HG02852 (cell line): ENCODE measurements around the gene NAPA.

Experiments used
- ATAC-seq: cut with Tn5 transposase; IDR thresholded peaks from one replicate; pipeline ENCODE4 v1.9.1; 2021; ENCODE audit warnings: mild to moderate bottlenecking, moderate library complexity; ENCODE audit not compliant: unreplicated experiment

NAPA gene

DNA sequence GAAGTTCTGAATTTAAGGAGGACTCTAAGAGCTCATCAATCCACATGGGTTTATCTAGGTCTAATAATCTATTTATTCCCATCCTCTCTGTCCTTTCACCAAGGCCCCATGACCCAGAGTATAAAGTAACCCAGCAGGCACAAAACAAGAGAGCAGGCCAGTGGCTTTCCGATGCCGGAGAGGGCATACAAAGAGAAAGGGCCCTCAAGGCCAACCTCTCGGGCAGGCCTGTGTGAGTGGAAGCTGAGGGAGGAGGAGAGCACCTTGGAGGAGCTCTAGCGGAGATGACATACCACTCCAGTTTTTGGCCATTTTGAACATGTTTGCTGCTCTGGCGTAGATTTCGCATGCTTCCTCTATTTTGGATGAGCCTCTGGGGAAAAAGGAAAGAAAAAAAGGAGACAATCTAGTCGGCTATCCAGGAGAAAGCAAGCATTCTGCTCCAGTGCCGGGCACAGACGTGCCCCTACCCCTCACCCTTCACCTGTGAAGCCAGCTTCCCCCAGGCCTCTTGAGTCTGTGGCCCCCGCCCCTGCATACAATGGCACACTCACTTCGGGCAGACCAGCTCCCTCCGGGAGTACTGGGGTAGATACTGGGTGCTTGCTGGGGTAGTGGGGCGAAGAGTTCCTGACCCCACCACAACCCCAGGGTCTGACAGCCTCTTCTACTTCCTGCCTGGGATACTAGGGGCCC is 11.6 kb downstream of the NAPA start:
- ATAC-seq = no peak

DNA sequence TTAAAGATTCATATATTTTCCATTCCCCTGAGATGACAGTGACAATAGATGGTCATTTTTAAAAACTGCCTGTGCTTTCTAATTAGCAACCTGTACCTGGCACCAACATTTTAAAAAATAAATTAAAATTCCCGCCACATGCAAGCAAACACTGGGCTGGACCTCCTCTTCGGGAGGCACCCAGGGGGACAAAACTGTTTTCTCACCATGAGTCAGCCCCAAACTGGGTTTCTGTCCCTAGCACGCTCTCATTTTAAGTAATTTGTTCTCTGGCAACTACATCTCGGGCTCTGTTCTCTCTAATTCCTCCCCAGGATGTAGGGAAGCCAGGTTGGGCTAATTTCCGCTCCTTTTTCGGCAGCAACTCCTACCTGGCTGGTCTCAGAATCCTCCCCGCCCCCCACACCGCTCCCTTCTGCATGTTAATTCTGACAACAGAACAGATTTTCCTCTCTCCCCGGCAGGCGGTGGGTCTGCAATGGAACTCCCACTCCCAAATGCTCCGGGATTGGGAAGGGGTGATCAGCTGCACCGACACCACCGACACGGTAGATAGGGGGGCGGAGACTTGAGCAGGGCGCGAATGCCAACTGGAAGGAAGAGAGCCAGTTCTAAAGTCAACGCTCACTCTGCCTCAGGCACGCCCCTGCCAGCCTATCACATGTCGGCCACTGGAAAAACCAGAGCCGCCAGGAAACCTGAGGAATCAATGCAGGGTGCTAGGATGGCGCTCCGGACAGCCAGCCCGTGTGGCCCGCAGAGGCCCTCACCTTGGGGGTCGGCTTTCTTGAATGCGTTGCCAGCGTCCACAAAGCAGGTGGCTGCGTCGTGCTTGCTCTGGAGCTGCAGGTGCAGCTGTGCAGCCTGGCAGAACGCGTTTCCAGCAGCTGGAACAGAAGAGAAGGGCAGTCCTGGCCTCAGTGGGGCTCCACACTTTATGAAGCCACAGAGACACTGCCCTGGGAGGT is 14.7 kb downstream of the NAPA start:
- no peak for ATAC-seq

DNA sequence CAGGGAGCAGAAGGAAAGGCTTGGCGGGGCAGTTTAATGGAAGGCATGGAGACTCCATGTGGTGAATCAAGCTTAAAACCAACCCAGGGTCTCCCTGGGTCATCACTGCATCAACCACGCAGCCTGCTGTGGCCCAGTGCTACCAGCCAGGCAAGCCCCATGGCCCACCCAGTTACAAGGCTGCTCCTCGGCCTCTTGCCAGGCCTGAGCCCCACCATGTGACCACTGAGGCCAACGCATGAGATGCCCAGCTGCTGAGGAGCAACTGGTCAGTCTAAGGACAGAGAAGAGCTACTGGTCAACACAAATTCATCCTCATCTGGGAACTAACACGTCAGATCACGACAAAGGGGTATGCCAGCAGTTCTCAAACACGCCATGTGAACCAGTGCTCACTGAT is 15.5 kb downstream of the NAPA start:
- ATAC-seq = no peak

DNA sequence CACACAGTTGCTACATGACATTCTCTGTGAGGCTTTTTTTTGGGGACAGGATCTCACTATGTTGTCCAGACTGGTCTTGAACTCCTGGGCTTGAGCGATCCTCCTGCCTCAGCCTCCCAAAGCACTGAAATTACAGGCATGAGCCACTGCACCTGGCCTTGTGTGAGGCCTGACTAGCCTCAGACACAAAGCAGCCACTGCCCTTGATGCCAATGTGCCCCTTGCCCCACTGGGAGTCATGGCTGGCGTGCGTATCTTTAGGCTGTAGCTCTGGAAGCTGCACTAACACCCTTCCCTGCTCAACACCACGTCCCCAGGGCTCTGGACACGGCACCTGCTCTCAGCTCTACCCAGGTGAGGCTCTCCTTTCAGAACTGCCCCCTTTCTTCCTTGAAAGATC is 16.3 kb downstream of the NAPA start:
- ATAC-seq = no peak

DNA sequence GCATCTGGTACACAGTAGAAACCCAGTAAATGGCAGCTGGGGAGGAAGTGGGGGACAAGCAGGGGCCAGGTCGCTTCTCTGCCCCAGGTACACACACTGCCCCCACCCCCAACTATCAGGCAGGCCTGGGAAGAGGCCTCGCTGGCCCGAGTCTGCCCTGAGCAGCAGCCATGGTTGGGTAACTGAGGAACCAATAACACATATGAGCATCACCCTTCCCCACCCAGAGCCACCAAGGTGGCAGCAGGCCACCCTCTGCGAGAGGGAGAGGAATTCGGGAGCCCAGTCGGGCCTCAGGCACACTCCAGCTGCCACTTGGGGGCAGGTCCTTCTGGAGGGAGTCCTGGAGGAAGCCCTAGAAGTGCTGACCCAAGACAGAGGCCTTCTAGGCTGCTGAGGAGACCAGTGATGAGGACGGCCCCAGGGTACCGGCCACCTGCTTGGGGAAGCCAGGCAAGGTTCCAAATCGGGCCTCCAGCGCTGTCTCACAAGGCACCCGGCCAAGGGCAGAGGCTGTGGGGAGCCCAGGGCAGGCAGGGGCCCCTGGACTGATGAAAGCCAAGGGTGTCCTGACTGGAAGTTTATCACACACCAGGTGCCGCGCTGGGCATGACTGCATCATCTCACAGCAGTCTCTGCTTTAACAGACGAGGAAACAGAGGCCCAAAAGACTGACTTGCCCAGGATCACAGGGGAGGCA is 16.9 kb downstream of the NAPA start:
- ATAC-seq = no peak

DNA sequence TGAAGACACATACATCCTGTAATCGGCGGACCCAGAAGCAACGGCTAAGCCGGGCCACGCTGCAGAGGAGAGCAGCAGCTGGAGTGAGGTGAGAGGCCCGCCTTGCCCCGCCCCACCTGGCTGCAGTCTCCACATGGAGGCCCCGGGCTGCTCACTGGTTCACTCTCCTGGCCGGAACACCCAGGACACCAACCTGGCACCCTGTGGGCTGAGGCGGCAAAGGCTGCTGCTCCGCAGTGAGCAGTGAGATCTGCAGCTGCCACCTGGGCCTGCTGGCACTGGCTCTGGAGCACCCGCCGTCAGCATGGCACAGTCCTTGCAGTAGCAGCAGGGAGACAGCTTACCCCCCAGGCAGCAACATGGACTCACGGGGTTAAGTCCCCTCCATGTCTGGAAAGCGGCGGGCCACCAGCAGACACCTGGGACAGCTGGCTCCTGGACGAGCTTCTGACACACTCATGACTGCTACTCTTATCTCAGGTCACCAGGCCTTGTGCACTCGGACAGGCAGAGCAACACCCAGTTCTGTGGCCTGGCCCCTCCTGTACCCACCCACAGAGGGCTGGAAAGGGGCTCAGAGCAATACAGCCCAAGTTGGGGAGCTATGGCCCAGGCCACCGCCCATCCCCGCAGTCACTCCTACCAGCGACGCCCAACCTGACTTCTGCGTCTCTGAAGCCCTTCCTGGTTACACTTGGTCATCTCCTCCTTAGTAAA is 17.7 kb downstream of the NAPA start:
- ATAC-seq = no peak

DNA sequence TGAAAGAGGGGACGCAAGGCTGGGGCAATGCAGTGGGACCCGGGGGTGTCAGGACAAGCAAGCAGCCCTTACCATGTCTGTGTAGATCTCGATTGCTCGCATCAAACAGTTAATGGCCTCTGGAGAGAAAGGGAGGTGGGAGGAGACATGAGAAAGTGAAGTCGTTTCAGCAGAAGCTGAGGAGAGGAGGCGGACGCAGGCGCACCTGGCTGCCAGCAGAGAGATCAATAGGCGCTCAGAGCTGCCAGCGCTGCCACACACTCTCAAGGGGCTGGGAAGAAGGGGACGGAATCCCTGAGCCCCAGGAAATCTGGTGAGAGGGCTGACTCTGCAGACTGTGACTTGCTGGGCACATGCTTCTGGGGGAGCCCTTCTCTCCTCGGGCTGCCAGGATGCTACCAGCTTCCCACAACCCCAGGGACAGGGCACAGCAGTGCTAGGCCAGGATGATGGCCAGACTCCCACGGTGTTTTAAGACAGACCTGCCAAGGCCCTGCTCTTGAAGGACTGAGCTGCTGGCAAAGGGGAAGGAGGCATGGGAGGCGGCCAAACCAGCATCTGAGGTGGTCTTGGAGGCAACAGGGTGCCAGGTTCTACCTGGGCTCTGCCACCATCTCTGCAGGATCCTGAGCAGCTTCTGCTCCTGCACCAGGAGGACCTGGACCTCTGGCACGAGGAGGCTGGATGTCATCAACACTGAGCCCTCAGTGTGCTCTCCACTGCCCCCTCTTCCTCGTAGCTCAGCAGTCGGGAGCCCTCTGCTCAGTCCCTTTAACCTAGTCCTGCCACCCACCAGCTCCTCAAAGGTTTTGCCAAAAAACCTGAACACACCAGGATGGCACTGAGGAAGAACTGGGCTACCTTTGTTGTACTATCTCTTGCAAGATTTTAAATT is 19.1 kb downstream of the NAPA start:
- no peak for ATAC-seq

DNA sequence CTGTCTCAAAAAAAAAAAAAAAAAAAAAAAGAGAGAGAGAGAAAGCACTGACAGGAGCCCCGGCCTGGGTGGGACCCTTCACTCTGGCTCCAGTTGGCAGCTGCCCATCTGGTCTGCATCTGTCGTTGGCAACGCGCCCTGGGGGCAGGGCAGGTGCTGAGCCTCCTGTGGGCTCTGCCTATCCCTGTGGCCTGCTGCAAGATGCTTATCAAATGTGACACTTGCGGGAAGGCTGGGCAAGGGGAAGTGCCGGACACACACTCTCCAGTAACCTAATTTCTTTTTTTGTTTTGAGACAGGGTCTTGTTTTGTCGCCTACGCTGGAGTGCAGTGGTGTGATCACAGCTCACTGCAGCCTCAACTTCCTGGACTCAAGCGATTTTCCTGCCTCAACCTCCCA is 20.1 kb downstream of the NAPA start:
- ATAC-seq = no peak

DNA sequence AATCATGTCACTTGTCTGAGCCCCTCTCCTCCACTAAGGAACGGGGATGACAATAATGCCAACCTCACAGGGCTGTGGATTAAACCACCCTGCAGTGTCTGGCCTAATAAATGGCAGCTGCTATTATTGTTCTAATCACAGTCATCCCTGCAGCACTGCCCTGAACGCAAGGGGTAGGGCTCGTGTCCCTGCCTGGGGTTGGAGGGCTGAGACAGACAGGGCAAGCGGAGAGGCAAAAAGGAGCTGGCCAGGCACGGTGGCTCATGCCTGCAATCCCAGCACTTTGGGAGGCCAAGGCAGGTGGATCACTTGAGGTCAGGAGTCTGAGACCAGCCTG is 20.7 kb downstream of the NAPA start:
- no peak for ATAC-seq

DNA sequence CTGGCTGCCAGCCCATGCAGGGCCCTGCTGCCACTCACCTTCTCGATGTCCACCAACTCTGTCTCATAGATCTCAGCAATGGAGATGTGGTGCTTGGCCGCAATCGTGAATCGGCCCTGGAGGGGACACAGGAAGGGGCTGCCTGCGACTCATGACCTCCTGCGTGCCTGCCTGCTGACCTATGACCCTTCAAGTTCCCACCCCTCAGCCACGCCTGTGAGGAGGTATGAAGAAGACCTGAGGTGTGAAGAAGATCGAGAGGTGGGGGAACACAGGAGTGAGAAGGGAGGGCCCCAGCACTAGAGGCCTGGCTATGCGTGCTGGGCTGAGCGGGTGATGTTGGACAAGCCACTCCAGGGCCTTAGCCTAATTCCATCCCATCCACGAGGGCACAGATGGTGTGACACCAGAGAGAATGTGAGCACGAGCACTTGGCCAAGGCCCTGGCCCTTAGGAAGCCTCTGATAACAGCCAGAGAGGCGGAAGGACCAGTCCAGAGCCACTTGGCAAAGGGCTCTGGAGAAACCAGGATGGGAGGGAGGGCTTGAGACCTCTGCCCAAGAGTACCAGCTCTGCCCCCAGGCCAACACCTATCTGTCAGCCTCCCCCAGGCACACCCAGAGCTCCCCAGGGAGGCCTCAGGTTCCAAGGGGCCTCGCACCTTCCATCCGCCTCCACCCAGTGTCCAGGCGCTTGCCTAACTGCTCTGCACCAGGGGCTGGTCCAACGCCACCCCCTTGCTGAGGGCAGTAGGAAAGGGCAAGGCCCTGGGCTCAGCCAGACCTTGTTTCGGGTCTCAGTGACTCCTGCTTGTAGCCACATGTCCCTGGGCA is 21.3 kb downstream of the NAPA start:
- ATAC-seq = no peak

DNA sequence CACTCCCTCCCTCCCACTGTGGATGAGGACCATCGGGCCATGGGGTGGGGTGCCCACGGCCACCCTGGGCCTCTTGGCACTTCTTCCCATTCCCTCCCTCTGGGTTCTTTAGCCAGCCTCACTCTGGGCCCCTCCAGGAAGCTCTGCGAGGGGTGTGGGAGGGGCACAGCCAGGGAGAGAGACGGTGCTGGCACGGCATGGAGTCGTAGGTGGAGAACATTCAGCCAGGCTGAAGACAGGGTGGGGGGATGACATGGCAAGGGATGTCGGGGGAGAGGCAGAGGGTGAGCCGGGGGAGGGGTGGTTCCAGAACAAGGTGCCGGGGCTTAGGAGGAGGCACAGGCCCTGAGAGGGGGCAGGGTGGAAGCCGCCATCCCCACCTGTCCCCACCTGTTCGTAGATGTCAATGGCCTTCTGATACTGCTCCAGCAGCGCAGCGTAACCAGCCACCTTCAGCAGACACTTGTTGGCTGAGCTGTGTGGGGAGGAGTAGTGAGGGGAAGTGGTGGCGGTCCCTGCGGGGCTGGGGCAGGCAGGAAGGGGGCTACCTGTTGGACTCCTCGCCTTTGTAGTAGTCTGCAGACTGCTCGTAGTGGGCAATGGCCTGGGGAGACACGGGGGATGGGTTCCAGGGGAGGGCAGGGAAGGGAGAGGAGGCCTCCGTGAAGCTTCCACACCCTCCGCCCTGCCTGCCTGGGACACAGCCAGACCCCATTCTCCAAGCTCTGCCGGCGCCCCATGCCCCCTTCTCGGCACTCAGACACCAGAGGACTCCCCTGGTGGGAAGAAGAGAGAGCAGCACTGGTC is 22.1 kb downstream of the NAPA start:
- no peak for ATAC-seq

DNA sequence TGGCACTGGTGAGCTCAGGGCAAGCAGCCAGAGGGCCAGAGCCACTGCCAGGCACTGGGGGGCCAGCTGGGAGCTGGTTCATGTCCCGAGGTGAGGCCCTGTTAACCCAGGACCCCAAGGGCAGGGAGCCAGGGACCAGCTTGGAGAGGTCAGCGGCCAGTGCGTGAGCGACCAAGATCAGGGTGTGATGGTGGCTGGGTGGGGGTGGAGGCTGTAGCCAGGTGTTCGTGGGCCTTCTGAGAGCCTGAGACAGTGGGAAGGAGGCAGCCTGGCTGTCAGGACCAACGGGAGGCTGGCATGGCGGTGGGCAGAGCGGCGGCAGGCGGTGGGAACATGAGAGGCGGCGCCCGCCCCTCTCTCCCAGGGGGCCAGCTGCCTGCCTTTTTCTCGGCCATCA is 22.7 kb downstream of the NAPA start:
- ATAC-seq = no peak

DNA sequence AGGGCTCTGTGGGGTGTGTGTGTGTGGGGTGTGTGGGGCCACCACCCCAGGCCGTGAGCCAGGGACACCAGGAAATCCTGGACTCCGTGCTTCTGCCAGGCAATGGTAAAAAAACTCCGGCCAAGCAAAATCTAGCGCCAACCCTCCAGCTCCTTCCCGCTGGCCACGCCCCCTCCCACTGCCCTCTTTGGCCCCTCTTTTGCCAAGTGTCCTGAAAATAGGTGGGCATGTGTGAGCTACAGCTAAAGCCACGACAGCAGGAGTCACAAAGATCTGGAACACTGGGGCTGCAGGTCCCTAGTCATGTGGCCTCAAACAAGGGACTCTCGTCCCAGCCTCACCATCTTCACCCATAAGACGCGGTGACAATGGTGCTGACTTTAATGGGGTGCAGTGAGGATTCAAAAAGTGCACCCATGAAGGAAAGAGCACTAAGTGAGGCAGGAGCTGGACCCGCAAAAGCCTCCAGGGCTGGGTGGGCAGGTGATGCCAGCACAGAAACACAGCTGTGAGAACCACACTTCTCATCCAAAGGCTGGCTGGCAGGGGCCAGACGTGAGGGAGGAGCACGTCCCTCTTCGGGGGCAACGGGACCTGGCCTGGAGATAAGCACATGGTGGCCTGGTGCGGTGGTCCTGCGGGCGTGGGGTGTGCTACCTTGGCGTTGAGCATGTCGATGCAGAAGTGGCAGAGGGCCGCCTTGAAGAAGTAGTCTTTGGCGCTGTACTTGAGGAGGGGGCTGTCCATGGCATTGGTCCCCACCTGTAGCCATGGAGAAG is 23.3 kb downstream of the NAPA start:
- no peak for ATAC-seq

DNA sequence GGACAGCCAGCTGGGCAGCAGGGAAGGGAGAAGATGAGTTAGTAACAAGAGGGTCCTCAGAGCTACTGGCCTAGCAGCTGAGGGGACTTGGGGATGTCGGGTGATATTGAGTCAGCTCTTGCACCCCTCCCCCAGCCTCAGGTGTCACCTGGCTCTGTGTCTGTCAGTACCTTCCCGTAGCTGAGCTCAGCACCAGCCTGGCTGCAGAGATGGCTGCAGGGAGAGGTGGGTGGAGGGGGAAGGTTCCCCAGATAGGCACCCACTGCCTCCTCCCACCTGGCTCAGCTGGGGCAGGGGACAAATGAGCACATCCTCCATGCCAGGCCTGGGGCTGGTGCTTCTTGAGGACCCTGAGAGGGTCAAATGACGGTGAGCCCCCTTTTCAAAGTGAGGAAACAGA is 24.0 kb downstream of the NAPA start:
- ATAC-seq = no peak

DNA sequence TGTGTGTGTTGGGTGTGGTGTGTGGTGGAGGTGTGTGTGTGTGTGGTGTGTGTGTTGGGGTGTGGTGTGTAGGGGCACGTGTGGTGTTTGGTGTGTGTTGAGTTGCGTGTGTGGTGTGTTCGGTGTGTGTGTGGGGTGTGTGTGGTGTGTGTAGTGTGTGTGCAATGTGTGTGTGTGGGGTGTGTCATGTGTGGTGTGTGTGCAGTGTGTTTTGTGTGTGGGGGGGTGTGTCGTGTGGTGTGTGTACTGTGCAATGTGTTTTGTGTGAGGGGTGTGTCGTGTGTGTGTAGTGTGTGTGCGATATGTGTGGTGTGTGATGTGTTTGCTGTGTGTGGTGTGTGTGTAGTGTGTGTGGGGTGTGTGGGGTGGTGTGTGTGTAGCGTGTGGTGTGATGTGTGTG is 24.8 kb downstream of the NAPA start:
- no peak for ATAC-seq

DNA sequence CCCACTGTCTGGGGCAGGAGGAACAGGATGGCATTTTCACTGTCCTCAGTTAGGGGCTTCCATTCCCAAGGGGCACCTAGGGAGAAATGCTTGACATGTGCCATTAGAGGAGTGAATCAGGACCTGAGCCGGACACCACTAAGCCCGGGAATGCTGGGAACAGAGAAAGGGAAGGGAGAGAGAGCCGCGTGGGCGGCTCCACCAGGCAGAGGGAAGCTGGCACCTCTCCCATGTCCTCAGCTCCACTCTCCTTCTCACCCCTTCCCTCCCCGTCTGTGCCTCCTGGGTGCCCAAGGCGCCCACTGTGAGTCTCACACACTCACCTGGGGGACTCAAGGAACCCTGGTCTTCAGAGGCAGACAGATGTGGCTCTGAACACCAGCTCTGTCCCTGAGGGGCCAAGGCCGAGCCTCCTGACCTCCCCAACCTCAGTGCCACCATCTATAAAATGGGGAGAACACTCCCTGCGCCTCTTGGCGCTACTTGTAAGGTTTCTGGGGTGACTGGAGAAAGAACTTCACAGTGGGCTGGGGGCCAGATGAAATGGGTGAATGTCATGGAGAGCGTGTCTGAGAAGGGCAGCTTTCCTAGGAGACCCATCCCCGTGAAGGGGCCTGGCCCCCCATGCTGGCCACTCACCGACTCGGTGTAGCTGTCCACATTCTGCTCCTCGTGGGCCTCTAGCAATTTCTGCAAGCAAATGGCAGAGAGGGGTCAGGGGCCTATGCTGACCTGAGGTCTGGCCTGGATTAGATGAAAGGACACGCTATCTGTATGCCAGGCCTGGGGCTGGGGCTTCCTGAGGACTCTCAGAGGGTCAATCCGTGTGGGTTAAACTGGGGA is 25.6 kb downstream of the NAPA start:
- no peak for ATAC-seq
